GM12892 (cell line): Measurements from ENCODE around the gene SPRR1A.

Experiments
- POLR2A ChIP-seq: IDR thresholded peaks from 2 replicates; pipeline ENCODE4 v1.6.1; 2011; ENCODE audit warnings: low read depth, low read length, control low read depth
- POLR2AphosphoS5 ChIP-seq: IDR thresholded peaks from 2 replicates; pipeline ENCODE4 v1.6.1; 2011; ENCODE audit warnings: low read depth, low read length, control low read depth
- TAF1 ChIP-seq: IDR thresholded peaks from 2 replicates; pipeline ENCODE4 v1.6.1; 2011; ENCODE audit warnings: low read depth, mild to moderate bottlenecking, control low read depth, low read length, borderline replicate concordance

- TF ChIP-seq POLR2A, result no peak
- no peak for TF ChIP-seq POLR2AphosphoS5
- no peak for TF ChIP-seq TAF1
Measured at GRCh38 chr1:152946651-152947256, 37.1 kb upstream of the SPRR1A start, which contains the start of gene SPRR5.
